Thyroid gland (tissue), 4 donors: Measurements from ENCODE around the gene CPPED1.

Source experiments
- POLR2A ChIP-seq, 2 donors: fragments of 450-650 bp; IDR thresholded peaks; one replicate each; pipeline ENCODE4 v1.6.1; 2017; ENCODE audit warnings: antibody characterized with exemption in 2 of 2, mild to moderate bottlenecking in 2 of 2, moderate library complexity in 1 of 2
- TF ChIP-seq, protein P1 (sequence below), 6 experiments: fragments of 200-600 bp in 3 of 6; fragments of 450-650 bp in 3 of 6; sonication (generic) in 3 of 6; IDR thresholded peaks; one replicate each; pipeline ENCODE4 v1.5.1; 2016 to 2019; ENCODE audit warnings: antibody characterized with exemption in 6 of 6, mild to moderate bottlenecking in 2 of 6, inconsistent platforms in 1 of 6, moderate library complexity in 1 of 6

DNA sequence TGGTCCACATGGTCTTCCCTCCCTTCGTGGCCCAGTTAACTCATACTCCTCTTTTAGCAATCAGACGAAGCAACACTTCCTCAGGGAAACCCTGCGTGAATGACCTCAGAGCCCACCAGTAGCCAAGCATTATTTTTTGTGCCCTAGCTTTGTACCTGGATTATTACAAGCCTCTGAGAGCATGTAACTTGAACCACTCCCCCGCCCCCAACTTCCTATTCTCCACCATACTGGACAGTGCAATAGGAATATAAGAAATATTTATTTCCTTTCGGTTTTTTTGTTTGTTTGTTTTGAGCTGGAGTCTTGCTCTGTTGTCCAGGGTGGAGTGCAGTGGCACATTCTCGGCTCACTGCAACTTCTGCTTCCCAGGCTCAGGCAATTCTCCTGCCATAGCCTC, 2.9 kb downstream of the CPPED1 start:
- TF ChIP-seq, protein P1, sequence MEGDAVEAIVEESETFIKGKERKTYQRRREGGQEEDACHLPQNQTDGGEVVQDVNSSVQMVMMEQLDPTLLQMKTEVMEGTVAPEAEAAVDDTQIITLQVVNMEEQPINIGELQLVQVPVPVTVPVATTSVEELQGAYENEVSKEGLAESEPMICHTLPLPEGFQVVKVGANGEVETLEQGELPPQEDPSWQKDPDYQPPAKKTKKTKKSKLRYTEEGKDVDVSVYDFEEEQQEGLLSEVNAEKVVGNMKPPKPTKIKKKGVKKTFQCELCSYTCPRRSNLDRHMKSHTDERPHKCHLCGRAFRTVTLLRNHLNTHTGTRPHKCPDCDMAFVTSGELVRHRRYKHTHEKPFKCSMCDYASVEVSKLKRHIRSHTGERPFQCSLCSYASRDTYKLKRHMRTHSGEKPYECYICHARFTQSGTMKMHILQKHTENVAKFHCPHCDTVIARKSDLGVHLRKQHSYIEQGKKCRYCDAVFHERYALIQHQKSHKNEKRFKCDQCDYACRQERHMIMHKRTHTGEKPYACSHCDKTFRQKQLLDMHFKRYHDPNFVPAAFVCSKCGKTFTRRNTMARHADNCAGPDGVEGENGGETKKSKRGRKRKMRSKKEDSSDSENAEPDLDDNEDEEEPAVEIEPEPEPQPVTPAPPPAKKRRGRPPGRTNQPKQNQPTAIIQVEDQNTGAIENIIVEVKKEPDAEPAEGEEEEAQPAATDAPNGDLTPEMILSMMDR (IDR thresholded peaks at IDR 0.05), result no peak
- no peak for TF ChIP-seq POLR2A (IDR thresholded peaks at IDR 0.05)
